ENCODE measurements around the gene NREP. TPM values are rescaled to one million over a fixed set of nuclear protein-coding genes. Genes with fewer than 3 reads are reported as not detected.

The NREP gene
- total and polyA plus RNA-seq, 10 donors: 12.9 to 54.5 (median 32.9) TPM

GRCh38 chr5:111681414-111682120 is 75.4 kb downstream of the NREP start:
- Histone ChIP-seq H3K4me3 (no peak overlapping the region), H3K4me1 (no peaks in the 10 kb centered on the region), H3K27me3 (replicated peaks in 1 of 7) (no peaks in the 10 kb centered on the region), H3K27ac (peak overlapping the region in 4 of 8 donors; percentile 19 to 50 (median 37)), H3K9me3 (no peaks in the 10 kb centered on the region), H3K36me3 (no peaks in the 10 kb centered on the region)
- DNase-seq: no peak
- intact Hi-C loops (cut with DNase I; ENCODE audit: low total_unique reads): no loop called here
- TF ChIP-seq CTCF (IDR thresholded peaks at IDR 0.05 in 8 of 11, conservative IDR thresholded peaks at IDR 0.05 in 3 of 11) (no peak), POLR2A (IDR thresholded peaks at IDR 0.05) (no peak), POLR2AphosphoS5 (IDR thresholded peaks at IDR 0.05) (no peak)
- WGBS, 5 donors: 63 to 86% (median 79%) methylated on average over 8 of the region's 8 CpGs

- intact Hi-C loops (cut with DNase I; ENCODE audit: low total_unique reads): no loop called here
- Histone ChIP-seq H3K36me3 (no peaks in the 10 kb centered on the region), H3K9me3 (no peaks in the 10 kb centered on the region), H3K4me1 (no peaks in the 10 kb centered on the region), H3K27ac (peak overlapping the region in 6 of 8 donors; percentile 13 to 50 (median 30)), H3K27me3 (replicated peaks in 1 of 7) (no peaks in the 10 kb centered on the region), H3K4me3 (no peak overlapping the region)
- 46 to 67% (median 58%) methylated on average over 6 of the region's 6 CpGs for WGBS, 5 donors
- DNase-seq: no peak
- TF ChIP-seq POLR2A (IDR thresholded peaks at IDR 0.05) (no peak), CTCF (IDR thresholded peaks at IDR 0.05 in 8 of 11, conservative IDR thresholded peaks at IDR 0.05 in 3 of 11) (no peak), POLR2AphosphoS5 (IDR thresholded peaks at IDR 0.05) (no peak)
These were observed 76.1 kb downstream of the NREP start for GRCh38 chr5:111680737-111681413.

- no peak for DNase-seq
- intact Hi-C loops (cut with DNase I; ENCODE audit: low total_unique reads): no loop called here
- H3K4me3 ChIP-seq: no peak overlapping the region
- no peaks in the 10 kb centered on the region for H3K4me1 ChIP-seq
- TF ChIP-seq CTCF (IDR thresholded peaks at IDR 0.05 in 8 of 11, conservative IDR thresholded peaks at IDR 0.05 in 3 of 11): no peak
- no peak for TF ChIP-seq POLR2A (IDR thresholded peaks at IDR 0.05)
- no peak for TF ChIP-seq POLR2AphosphoS5 (IDR thresholded peaks at IDR 0.05)
- no peaks in the 10 kb centered on the region for H3K27me3 ChIP-seq (replicated peaks in 1 of 7)
- 92 to 98% (median 96%) methylated on average over 8 of the region's 8 CpGs for WGBS, 5 donors
- no peaks in the 10 kb centered on the region for H3K9me3 ChIP-seq
- H3K27ac ChIP-seq: no peak overlapping the region
- no peaks in the 10 kb centered on the region for H3K36me3 ChIP-seq
These were observed 77.4 kb downstream of the NREP start for GRCh38 chr5:111679611-111680010.

Small RNA genes lying within 50 kb of the gene (small RNA-seq; reads per million reads assigned to genes)
- 0 reads per million in 4 donors for gene RN7SKP57

Other genes with a start within 250 kb of the NREP start
- 10 to 100 TPM; 16.3 to 36.7 (median 25.4) TPM for gene STARD4, start 244.7 kb downstream of the NREP start, total RNA-seq
- gene STARD4, start 244.7 kb downstream of the NREP start, polyA plus RNA-seq: 10 to 100 TPM in 1 of 3 donors, 1 to 10 TPM in 2; 5.7 to 10.6 (median 7.3) TPM

All from spleen (tissue), 11 donors.